Neural progenitor cell (in vitro differentiated cells): ENCODE results near the gene ZDHHC4. TPM values are rescaled to one million over a fixed set of nuclear protein-coding genes. Genes with fewer than 3 reads are reported as not detected.

ENCODE experiments used
- DNase-seq: peaks from one replicate; pipeline ENCODE4 v3.0.0-alpha.2; 2016; ENCODE audit warnings: low spot score
- H2AFZ ChIP-seq: fragments of 200-600 bp; sonication (generic); replicated peaks from 2 replicates; pipeline ENCODE4 v1.6.1; 2016; ENCODE audit warnings: antibody characterized with exemption
- H3F3A ChIP-seq: fragments of 200-600 bp; sonication (generic); 2 replicates; pipeline ENCODE4 v1.6.1; 2016; ENCODE audit warnings: antibody characterized with exemption, low read depth
- H3K27ac ChIP-seq: fragments of 200-600 bp; sonication (generic); 2 replicates; pipeline ENCODE4 v1.5.1; 2016; ENCODE audit warnings: mild to moderate bottlenecking
- H3K27me3 ChIP-seq: fragments of 200-600 bp; sonication (generic); 2 replicates; pipeline ENCODE4 v1.6.1; 2016; ENCODE audit warnings: mild to moderate bottlenecking, moderate library complexity
- H3K36me3 ChIP-seq: fragments of 200-600 bp; sonication (generic); 2 replicates; pipeline ENCODE4 v1.5.1; 2016
- H3K4me1 ChIP-seq: fragments of 200-600 bp; sonication (generic); 2 replicates; pipeline ENCODE4 v1.6.1; 2016; ENCODE audit warnings: mixed run types
- H3K4me2 ChIP-seq: fragments of 200-600 bp; sonication (generic); 2 replicates; pipeline ENCODE4 v1.6.1; 2016
- H3K4me3 ChIP-seq: fragments of 200-600 bp; sonication (generic); 2 replicates; pipeline ENCODE4 v1.5.1; 2016
- H3K79me2 ChIP-seq: fragments of 200-600 bp; sonication (generic); 2 replicates; pipeline ENCODE4 v1.6.1; 2016; ENCODE audit warnings: low read depth
- H3K9ac ChIP-seq: fragments of 200-600 bp; sonication (generic); 2 replicates; pipeline ENCODE4 v1.6.1; 2016
- H3K9me3 ChIP-seq: fragments of 200-600 bp; sonication (generic); 2 replicates; pipeline ENCODE4 v1.5.1; 2016; ENCODE audit warnings: low read depth
- H4K20me1 ChIP-seq: fragments of 200-600 bp; sonication (generic); 2 replicates; pipeline ENCODE4 v1.6.1; 2016; ENCODE audit warnings: low read depth
- H3K27ac Mint-ChIP-seq: 3 replicates; pipeline ENCODE4 v1.8.0; 2021; ENCODE audit warnings: mixed read lengths
- H3K27me3 Mint-ChIP-seq: 2 replicates; pipeline ENCODE4 v1.8.0; 2022; ENCODE audit warnings: low read depth, mild to moderate bottlenecking, inconsistent platforms, moderate library complexity, mixed read lengths; ENCODE audit not compliant: insufficient read depth
- H3K36me3 Mint-ChIP-seq: 3 replicates; pipeline ENCODE4 v1.8.0; 2021; ENCODE audit warnings: mixed read lengths
- H3K4me1 Mint-ChIP-seq: 3 replicates; pipeline ENCODE4 v1.8.0; 2021; ENCODE audit warnings: mixed read lengths
- H3K4me3 Mint-ChIP-seq: 3 replicates; pipeline ENCODE4 v1.8.0; 2021; ENCODE audit warnings: mild to moderate bottlenecking, moderate library complexity, mixed read lengths
- H3K9me3 Mint-ChIP-seq: 3 replicates; pipeline ENCODE4 v1.8.0; 2020; ENCODE audit warnings: mixed read lengths
- CTCF ChIP-seq: fragments of 200-600 bp; sonication (generic); IDR thresholded peaks from 2 replicates; pipeline ENCODE4 v1.5.1; 2017; ENCODE audit warnings: antibody characterized with exemption, mild to moderate bottlenecking
- EZH2 ChIP-seq: fragments of 200-600 bp; sonication (generic); IDR thresholded peaks from 2 replicates; pipeline ENCODE4 v1.6.1; 2017; ENCODE audit warnings: antibody characterized with exemption, mild to moderate bottlenecking, moderate library complexity
- EZH2phosphoT487 ChIP-seq: fragments of 200-600 bp; sonication (generic); IDR thresholded peaks from 2 replicates; pipeline ENCODE4 v1.6.1; 2017; ENCODE audit warnings: antibody characterized with exemption
- total RNA-seq: library from RNA; depleted of rRNA; stranded (reverse); fragments of >200 nt; gene quantifications from 2 replicates; pipeline ENCODE4 v1.2.3, GENCODE V29; 2015; ENCODE audit warnings: low replicate concordance

Gene ZDHHC4
- total RNA-seq, 1 donor from 2014 or later: 102 TPM

- H3K9ac ChIP-seq: no peak overlapping the region
- H3K27ac ChIP-seq: no peak overlapping the region
- peaks cover 10% of the 10 kb centered on the region for H4K20me1 ChIP-seq
- H3K36me3 ChIP-seq: no peaks in the 10 kb centered on the region
- Mint-ChIP-seq H3K27me3 (peaks cover 6% of the 10 kb centered on the region), H3K27ac (no peak overlapping the region), H3K4me3 (peak overlapping the region; percentile 89), H3K4me1 (peaks cover 19% of the 10 kb centered on the region), H3K36me3 (peaks cover 19% of the 10 kb centered on the region), H3K9me3 (no peaks in the 10 kb centered on the region)
- H3F3A ChIP-seq: peaks cover 12% of the 10 kb centered on the region
- no peaks in the 10 kb centered on the region for H3K9me3 ChIP-seq
- H3K4me1 ChIP-seq: peaks cover 8% of the 10 kb centered on the region
- no peak overlapping the region for H2AFZ ChIP-seq
- peak; percentile 66 for DNase-seq
- peak overlapping the region; percentile 87 for H3K4me3 ChIP-seq
- H3K27me3 ChIP-seq: no peaks in the 10 kb centered on the region
- peaks cover 16% of the 10 kb centered on the region for H3K79me2 ChIP-seq
- peak overlapping the region; percentile 92 for H3K4me2 ChIP-seq
- TF ChIP-seq EZH2 (no peak), CTCF (peak; percentile 43), EZH2phosphoT487 (no peak)
Measured at GRCh38 chr7:6637544-6638229, 60.4 kb downstream of the ZDHHC4 start.

Other genes starting within 250 kb of the ZDHHC4 start
- 27.4 and 31.8 TPM in 2 replicates for gene FAM220A, start 228.5 kb upstream of the ZDHHC4 start, total RNA-seq
- 67.9 and 91.8 TPM in 2 replicates for gene RAC1, start 202.9 kb upstream of the ZDHHC4 start, total RNA-seq
- gene DAGLB, start 129.5 kb upstream of the ZDHHC4 start, total RNA-seq: 28.0 and 36.1 TPM in 2 replicates
- 73.4 and 87.6 TPM in 2 replicates for gene KDELR2, start 93.3 kb upstream of the ZDHHC4 start, total RNA-seq
- gene GRID2IP, start 26.0 kb upstream of the ZDHHC4 start, total RNA-seq: 0.31 TPM in 1 of 2 replicates, not detected in the other
- gene INTS15, start 12.6 kb downstream of the ZDHHC4 start, total RNA-seq: 13.7 and 24.1 TPM in 2 replicates
- 6.2 and 8.2 TPM in 2 replicates for gene ZNF853, start 38.2 kb downstream of the ZDHHC4 start, total RNA-seq
- gene ZNF316, start 59.9 kb downstream of the ZDHHC4 start, total RNA-seq: 2.2 and 21.6 TPM in 2 replicates
- gene ZNF12, start 129.5 kb downstream of the ZDHHC4 start, total RNA-seq: 30.1 and 36.6 TPM in 2 replicates
- 0.93 TPM in 1 of 2 replicates, not detected in the other for gene RSPH10B2, start 176.6 kb downstream of the ZDHHC4 start, total RNA-seq
- gene CCZ1B, start 248.8 kb downstream of the ZDHHC4 start, total RNA-seq: 27.6 and 39.5 TPM in 2 replicates